ENCODE results near the gene ZNF284. TPM values are rescaled to one million over a fixed set of nuclear protein-coding genes. Genes with fewer than 3 reads are reported as not detected.

ZNF284 gene
- polyA plus RNA-seq, 1 of the 3 experiments (the other 2 are of a cell fraction): 1.4 TPM

- WGBS (ENCODE audit: low lambda C conversion rate): 2% methylated on average over 31 of the region's 37 CpGs
- Histone ChIP-seq H3K4me2 (peak within 1 kb of the TSS; percentile 85), H3K9me3 (0 out of 2 replicates have a peak, but pooled peaks cover 8% of the 10 kb centered on the region), H3K79me2 (ENCODE audit: insufficient read depth) (peaks cover 10% of the 10 kb centered on the region), H3K4me1 (ENCODE audit: control insufficient read depth in 1 of 2, insufficient read depth in 2 of 2, low read depth in 1 of 2, low read length in 1 of 2) (peaks cover 0 to 9% of the 10 kb centered on the region in 2 experiments; a peak in 2 of 4 replicates), H2AFZ (ENCODE audit: low read depth) (peak within 1 kb of the TSS; percentile 99), H3K27ac (ENCODE audit: low read depth in 2 of 2, low read length in 1 of 2) (peak within 1 kb of the TSS; percentile 58 to 79), H3K4me3 (ENCODE audit: low read depth in 2 of 2, low read length in 1 of 2) (peak within 1 kb of the TSS; percentile 97 to 98), H3K36me3 (replicated peaks in 1 of 2; ENCODE audit: control insufficient read depth in 1 of 2, insufficient read depth in 2 of 2, low read length in 1 of 2) (peaks cover 36% of the 10 kb centered on the region in 2 experiments), H4K20me1 (ENCODE audit: insufficient read depth) (no peaks in the 10 kb centered on the region), H3F3A (replicated peaks; ENCODE audit: insufficient read depth) (no peaks in the 10 kb centered on the region), H3K9me2 (no peaks in the 10 kb centered on the region), H3K9ac (peak within 1 kb of the TSS; percentile 86), H3K27me3 (ENCODE audit: insufficient read depth) (no peaks in the 10 kb centered on the region)
- POLR2A ChIA-PET: interaction anchor here (0.9 to 1.2 kb wide), 3 partner anchors 26 to 475 kb away, joined by 3 to 4 read pairs (median 4); partner anchors contain the start of genes ZNF180 and ZNF223
- CTCF ChIA-PET: interaction anchor here (1.6 kb wide), 1 partner anchor 15 kb away, joined by 5 read pairs; no protein-coding TSS in a partner anchor
- peak; percentile 75 for DNase-seq
- TF ChIP-seq GABPA (IDR thresholded peaks at IDR 0.05; ENCODE audit: low read depth) (peak; percentile 83), POLR2AphosphoS5 (IDR thresholded peaks at IDR 0.05; ENCODE audit: low read depth, low read length) (peak; percentile 84), RCOR1 (IDR thresholded peaks at IDR 0.05; ENCODE audit: low read length) (no peak), EZH2phosphoT487 (IDR thresholded peaks at IDR 0.05; ENCODE audit: borderline replicate concordance, low read depth) (no peak), MXI1 (IDR thresholded peaks at IDR 0.05; ENCODE audit: low read depth, low read length) (peak; percentile 42; the same call in 1 of the 2 replicates), SIN3A (IDR thresholded peaks at IDR 0.05; ENCODE audit: borderline replicate concordance, low read depth, low read length) (no peak), RAD21 (IDR thresholded peaks at IDR 0.05; ENCODE audit: low read length) (no peak), TEAD4 (IDR thresholded peaks at IDR 0.05; ENCODE audit: borderline replicate concordance, insufficient read depth) (no peak), YY1 (IDR thresholded peaks at IDR 0.05; ENCODE audit: low read depth) (no peak), ZBTB33 (IDR thresholded peaks at IDR 0.05; ENCODE audit: borderline replicate concordance, low read depth) (no peak), FOSL2 (IDR thresholded peaks at IDR 0.05; ENCODE audit: borderline replicate concordance, low read depth) (no peak), CHD2 (IDR thresholded peaks at IDR 0.05; ENCODE audit: low read length, partially characterized antibody) (peak; percentile 50), ELF1 (IDR thresholded peaks at IDR 0.05) (peak; percentile 83), JUND (IDR thresholded peaks at IDR 0.05) (no peak), NFIC (IDR thresholded peaks at IDR 0.05; ENCODE audit: borderline replicate concordance) (no peak), EP300 (IDR thresholded peaks at IDR 0.05; ENCODE audit: borderline replicate concordance in 1 of 2, low read depth in 1 of 2, low read length in 1 of 2) (no peak), MAX (IDR thresholded peaks at IDR 0.05; ENCODE audit: low read depth) (no peak), NRF1 (IDR thresholded peaks at IDR 0.05; ENCODE audit: low read depth, low read length) (no peak), GATA2 (CRISPR knock-in tag; IDR thresholded peaks at IDR 0.05) (no peak), MEF2A (IDR thresholded peaks at IDR 0.05; ENCODE audit: borderline replicate concordance, low read depth) (no peak), CTCF (IDR thresholded peaks at IDR 0.05) (no peak), FOXJ3 (CRISPR knock-in tag; IDR thresholded peaks at IDR 0.05) (no peak)
- TF ChIP-seq, protein P1, sequence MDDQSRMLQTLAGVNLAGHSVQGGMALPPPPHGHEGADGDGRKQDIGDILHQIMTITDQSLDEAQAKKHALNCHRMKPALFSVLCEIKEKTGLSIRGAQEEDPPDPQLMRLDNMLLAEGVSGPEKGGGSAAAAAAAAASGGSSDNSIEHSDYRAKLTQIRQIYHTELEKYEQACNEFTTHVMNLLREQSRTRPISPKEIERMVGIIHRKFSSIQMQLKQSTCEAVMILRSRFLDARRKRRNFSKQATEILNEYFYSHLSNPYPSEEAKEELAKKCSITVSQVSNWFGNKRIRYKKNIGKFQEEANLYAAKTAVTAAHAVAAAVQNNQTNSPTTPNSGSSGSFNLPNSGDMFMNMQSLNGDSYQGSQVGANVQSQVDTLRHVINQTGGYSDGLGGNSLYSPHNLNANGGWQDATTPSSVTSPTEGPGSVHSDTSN (IDR thresholded peaks at IDR 0.05): no peak
- TF ChIP-seq, protein P2, sequence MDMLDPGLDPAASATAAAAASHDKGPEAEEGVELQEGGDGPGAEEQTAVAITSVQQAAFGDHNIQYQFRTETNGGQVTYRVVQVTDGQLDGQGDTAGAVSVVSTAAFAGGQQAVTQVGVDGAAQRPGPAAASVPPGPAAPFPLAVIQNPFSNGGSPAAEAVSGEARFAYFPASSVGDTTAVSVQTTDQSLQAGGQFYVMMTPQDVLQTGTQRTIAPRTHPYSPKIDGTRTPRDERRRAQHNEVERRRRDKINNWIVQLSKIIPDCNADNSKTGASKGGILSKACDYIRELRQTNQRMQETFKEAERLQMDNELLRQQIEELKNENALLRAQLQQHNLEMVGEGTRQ (IDR thresholded peaks at IDR 0.05; ENCODE audit: borderline replicate concordance, low read depth, low read length): no peak
- TF ChIP-seq, protein P3, sequence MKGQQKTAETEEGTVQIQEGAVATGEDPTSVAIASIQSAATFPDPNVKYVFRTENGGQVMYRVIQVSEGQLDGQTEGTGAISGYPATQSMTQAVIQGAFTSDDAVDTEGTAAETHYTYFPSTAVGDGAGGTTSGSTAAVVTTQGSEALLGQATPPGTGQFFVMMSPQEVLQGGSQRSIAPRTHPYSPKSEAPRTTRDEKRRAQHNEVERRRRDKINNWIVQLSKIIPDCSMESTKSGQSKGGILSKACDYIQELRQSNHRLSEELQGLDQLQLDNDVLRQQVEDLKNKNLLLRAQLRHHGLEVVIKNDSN (IDR thresholded peaks at IDR 0.05; ENCODE audit: borderline replicate concordance, low read depth): no peak
- TF ChIP-seq, protein P4, sequence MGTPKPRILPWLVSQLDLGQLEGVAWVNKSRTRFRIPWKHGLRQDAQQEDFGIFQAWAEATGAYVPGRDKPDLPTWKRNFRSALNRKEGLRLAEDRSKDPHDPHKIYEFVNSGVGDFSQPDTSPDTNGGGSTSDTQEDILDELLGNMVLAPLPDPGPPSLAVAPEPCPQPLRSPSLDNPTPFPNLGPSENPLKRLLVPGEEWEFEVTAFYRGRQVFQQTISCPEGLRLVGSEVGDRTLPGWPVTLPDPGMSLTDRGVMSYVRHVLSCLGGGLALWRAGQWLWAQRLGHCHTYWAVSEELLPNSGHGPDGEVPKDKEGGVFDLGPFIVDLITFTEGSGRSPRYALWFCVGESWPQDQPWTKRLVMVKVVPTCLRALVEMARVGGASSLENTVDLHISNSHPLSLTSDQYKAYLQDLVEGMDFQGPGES (IDR thresholded peaks at IDR 0.05; ENCODE audit: low read depth, low read length): no peak
Measured at GRCh38 chr19:44025217-44025936, 46.6 kb upstream of the ZNF284 start, which contains the start of gene ZNF222. Gene ZNF222, plus strand, starts transcription at chr19:44025379. Its CDS starts 58 bp downstream, at chr19:44025437.

Data from SK-N-SH (cell line).